Measurements from ENCODE around the gene PAPOLA.

- TF ChIP-seq EZH2phosphoT487 (IDR thresholded peaks at IDR 0.05; ENCODE audit: borderline replicate concordance): no peak
- TF ChIP-seq, protein P1, sequence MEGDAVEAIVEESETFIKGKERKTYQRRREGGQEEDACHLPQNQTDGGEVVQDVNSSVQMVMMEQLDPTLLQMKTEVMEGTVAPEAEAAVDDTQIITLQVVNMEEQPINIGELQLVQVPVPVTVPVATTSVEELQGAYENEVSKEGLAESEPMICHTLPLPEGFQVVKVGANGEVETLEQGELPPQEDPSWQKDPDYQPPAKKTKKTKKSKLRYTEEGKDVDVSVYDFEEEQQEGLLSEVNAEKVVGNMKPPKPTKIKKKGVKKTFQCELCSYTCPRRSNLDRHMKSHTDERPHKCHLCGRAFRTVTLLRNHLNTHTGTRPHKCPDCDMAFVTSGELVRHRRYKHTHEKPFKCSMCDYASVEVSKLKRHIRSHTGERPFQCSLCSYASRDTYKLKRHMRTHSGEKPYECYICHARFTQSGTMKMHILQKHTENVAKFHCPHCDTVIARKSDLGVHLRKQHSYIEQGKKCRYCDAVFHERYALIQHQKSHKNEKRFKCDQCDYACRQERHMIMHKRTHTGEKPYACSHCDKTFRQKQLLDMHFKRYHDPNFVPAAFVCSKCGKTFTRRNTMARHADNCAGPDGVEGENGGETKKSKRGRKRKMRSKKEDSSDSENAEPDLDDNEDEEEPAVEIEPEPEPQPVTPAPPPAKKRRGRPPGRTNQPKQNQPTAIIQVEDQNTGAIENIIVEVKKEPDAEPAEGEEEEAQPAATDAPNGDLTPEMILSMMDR (conservative IDR thresholded peaks at IDR 0.05; ENCODE audit: low read length): no peak
Measured at GRCh38 chr14:96479435-96480146, 22.6 kb upstream of the PAPOLA start.
